ENCODE measurements around the gene FOXD4.
"Not testable (repeated sequence)": the region's sequence is repeated elsewhere in the genome, so short reads cannot be mapped to it uniquely, and the experiment has no call there.

DNA sequence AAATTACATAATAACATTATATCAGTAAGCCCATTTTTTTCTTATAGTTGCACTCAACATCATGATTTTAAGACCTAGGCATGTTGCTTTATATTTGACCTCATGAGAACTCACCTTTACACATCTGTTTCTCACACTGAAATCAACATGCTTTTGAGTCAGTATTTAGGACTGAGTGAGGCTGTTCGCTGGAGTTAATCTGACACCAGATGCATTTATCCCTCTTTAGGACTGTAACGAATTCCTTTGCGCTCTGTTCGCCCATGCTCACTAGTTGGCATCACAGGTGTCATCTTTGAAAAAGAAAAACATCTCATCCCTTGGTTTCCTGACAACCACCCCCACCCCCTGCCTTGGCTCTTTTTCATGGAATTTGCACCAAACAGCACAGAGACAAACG, 24.3 kb downstream of the FOXD4 start:
- not testable (repeated sequence) for TF ChIP-seq POLR2A, POLR2AphosphoS5, TAF1, SPI1, POU2F2 (IDR thresholded peaks at IDR 0.05; ENCODE audit: low read depth, low read length)
